ENCODE data around the gene CD2BP2. TPM values are rescaled to one million over a fixed set of nuclear protein-coding genes. Genes with fewer than 3 reads are reported as not detected.

CD2BP2 gene
- total and polyA plus RNA-seq, 2 of the 13 experiments (the other 11 are each of a cell fraction or from before 2014, with no cell fraction given) = 24.9 to 54.6 TPM

DNA sequence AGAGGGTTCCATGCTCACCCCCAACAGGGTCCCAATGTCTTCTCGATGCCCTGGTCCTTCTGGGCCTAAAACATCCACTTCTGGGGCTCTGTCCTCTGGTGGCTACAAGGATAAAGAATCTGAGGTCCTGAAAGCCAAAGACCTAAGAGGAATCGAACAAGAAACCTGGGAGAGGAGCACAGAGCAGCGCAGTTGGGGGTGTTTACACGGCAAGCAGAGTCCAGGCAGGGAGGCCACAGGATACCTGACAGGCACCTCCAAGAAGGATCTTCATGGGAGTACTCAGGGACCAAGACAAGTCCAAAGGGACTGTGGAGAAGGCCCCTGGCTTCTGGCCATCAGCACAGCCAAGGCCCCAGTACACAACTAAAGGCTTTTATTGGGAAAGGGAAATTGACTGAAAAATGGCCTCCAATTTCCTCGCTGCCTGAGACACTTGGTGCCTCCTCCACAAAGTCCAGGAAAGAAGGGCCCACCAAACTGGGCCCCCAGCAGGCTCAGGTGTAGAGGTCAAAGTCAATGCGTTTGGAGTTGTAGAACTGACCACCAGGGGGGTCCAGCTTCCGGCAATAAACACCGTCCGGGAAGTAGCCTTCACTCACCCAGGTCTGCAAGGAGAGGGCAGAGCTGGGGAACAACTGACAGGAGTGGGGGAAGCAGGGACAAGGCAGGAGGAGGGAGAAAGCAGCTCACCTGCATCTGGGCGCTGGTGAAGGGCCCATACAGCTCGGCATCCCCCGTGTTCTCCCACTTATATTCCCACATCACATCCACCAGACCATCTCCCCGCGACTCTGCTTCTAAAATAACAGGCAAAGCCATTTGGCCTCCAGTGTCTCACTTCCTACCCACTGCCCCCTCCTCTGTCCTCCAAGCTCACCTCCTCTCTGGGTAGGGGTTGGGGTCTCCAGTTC is 2.4 kb downstream of the CD2BP2 start (continued):
- no peak for TF ChIP-seq PRDM4 (CRISPR knock-in tag; IDR thresholded peaks at IDR 0.05; ENCODE audit: borderline replicate concordance)
- TF ChIP-seq RAD21 (CRISPR knock-in tag; IDR thresholded peaks at IDR 0.05) = 0 out of 2 replicates have a peak, but pooled peaks have one; percentile 37
- no peak for TF ChIP-seq AGO1 (IDR thresholded peaks at IDR 0.05; ENCODE audit: low read depth, low read length, poor library complexity, severe bottlenecking)
- no peak for TF ChIP-seq DRAP1 (CRISPR knock-in tag; IDR thresholded peaks at IDR 0.05)
- TF ChIP-seq TFDP2 (CRISPR knock-in tag; IDR thresholded peaks at IDR 0.05) = no peak
- TF ChIP-seq ZHX1 (CRISPR knock-in tag; IDR thresholded peaks at IDR 0.05; ENCODE audit: low read depth) = no peak
- no peak for TF ChIP-seq NCOR1 (IDR thresholded peaks at IDR 0.05; ENCODE audit: borderline replicate concordance, low read length)
- no peak for TF ChIP-seq RFX5 (IDR thresholded peaks at IDR 0.05; ENCODE audit: low read depth, low read length)
- peak; percentile 65; the same call in 1 of the 2 replicates for TF ChIP-seq ZBTB7B (CRISPR knock-in tag; IDR thresholded peaks at IDR 0.05)
- TF ChIP-seq ZNF850 (CRISPR knock-in tag; conservative IDR thresholded peaks at IDR 0.05) = no peak
- TF ChIP-seq ONECUT2 (CRISPR knock-in tag; IDR thresholded peaks at IDR 0.05) = no peak
- TF ChIP-seq, protein P1, sequence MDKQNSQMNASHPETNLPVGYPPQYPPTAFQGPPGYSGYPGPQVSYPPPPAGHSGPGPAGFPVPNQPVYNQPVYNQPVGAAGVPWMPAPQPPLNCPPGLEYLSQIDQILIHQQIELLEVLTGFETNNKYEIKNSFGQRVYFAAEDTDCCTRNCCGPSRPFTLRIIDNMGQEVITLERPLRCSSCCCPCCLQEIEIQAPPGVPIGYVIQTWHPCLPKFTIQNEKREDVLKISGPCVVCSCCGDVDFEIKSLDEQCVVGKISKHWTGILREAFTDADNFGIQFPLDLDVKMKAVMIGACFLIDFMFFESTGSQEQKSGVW (CRISPR knock-in tag; IDR thresholded peaks at IDR 0.05; ENCODE audit: borderline replicate concordance) = no peak
- TF ChIP-seq JUND (CRISPR knock-in tag; IDR thresholded peaks at IDR 0.05) = no peak
- no peak for TF ChIP-seq ZBTB3 (CRISPR knock-in tag; IDR thresholded peaks at IDR 0.05; ENCODE audit: borderline replicate concordance, low read depth)
- no peak for TF ChIP-seq HES4 (CRISPR knock-in tag; IDR thresholded peaks at IDR 0.05; ENCODE audit: borderline replicate concordance)
- TF ChIP-seq SAP130 (CRISPR knock-in tag; IDR thresholded peaks at IDR 0.05; ENCODE audit: low read depth) = peak; percentile 37
- no peak for TF ChIP-seq CENPBD1 (CRISPR knock-in tag; IDR thresholded peaks at IDR 0.05; ENCODE audit: borderline replicate concordance, low read depth)
- TF ChIP-seq MLLT10 (CRISPR knock-in tag; IDR thresholded peaks at IDR 0.05) = no peak
- no peak for TF ChIP-seq SNAPC2 (CRISPR knock-in tag; IDR thresholded peaks at IDR 0.05)
